Activated CD4-positive, alpha-beta memory T cell treated with anti-CD3 and anti-CD28 coated beads for 36 hours (primary cell): ENCODE results near the gene LSM2. TPM values are rescaled to one million over a fixed set of nuclear protein-coding genes. Genes with fewer than 3 reads are reported as not detected.
"Not testable (repeated sequence)": the region's sequence is repeated elsewhere in the genome, so short reads cannot be mapped to it uniquely, and the experiment has no call there.

ENCODE experiments used
- CTCF ChIA-PET: fragments of 350-600 bp; sonication (Branson Sonifier 250); formaldehyde crosslinking; loops from one replicate; lab custom pipeline; 2021; ENCODE audit warnings: antibody characterized with exemption, inconsistent platforms; lab: Charles Lee
- POLR2A ChIA-PET: fragments of 350-600 bp; sonication (Branson Sonifier 250); formaldehyde crosslinking; loops from one replicate; lab custom pipeline; 2021; ENCODE audit warnings: antibody characterized with exemption; lab: Charles Lee
- DNase-seq: peaks from one replicate; pipeline ENCODE4 v3.0.0-alpha.2; 2020
- H3K27ac Mint-ChIP-seq: one replicate; pipeline ENCODE4 v1.8.0; 2021; ENCODE audit warnings: mixed read lengths
- H3K27me3 Mint-ChIP-seq: one replicate; pipeline ENCODE4 v1.8.0; 2021; ENCODE audit warnings: mixed read lengths
- H3K36me3 Mint-ChIP-seq: one replicate; pipeline ENCODE4 v1.8.0; 2021; ENCODE audit warnings: mixed read lengths
- H3K4me1 Mint-ChIP-seq: one replicate; pipeline ENCODE4 v1.8.0; 2021; ENCODE audit warnings: low read depth, mixed read lengths
- H3K4me3 Mint-ChIP-seq: one replicate; pipeline ENCODE4 v1.8.0; 2021; ENCODE audit warnings: mild to moderate bottlenecking, mixed read lengths
- H3K9me3 Mint-ChIP-seq: one replicate; pipeline ENCODE4 v1.8.0; 2021; ENCODE audit warnings: mixed read lengths
- intact Hi-C: fragments of 100-400 bp; cut with micrococcal nuclease; formaldehyde crosslinking; loops from one replicate; pipeline ENCODE4 v1.15.1; 2023
- total RNA-seq, 2 experiments: library from RNA; stranded (reverse); gene quantifications; one replicate each; pipeline ENCODE4 v1.2.3, GENCODE V29; 2021

Gene LSM2
- 100 to 1,000 TPM; 142 to 143 TPM for total RNA-seq

DNA sequence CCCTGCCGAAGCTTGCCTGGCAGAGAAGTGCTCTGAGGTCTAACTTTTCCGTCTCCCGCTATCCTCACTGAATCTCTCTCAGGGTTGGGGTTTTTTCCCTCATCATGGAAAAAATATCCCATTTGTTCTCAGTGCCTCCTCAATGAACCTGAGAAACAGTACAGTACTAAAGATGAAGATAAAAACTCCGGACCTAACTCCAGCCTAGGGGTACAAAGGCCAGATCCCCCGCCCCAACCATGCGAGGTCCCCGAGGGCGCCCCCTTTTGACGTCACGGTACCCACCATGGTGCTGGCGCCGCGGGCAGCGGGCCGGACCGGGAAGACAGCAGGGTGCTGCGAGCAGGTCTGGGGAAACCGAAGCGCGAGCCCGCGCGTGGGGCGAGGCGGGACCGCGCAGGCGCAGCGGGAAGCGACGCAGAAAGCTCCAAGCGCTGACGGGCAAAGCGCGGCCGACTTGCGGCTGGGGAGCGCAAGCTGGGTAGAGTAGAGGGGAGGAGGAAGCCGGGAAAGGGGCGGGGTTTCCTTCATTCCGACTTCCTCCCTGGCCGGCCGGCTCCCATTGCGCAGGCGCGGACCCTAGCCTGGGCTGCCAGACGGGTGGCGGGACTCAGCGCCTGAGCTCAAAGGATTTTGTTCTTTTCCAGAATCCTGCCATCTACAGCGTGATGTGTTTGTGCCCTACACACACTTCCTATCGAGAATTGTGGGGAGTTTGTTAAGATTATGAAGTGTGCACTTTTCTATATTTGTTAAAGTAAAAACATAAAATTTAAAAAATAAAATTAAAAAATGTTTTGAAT is at the start of gene LSM2:
LSM2 (minus strand) TSS at position 497 of the 803 bp plus-strand sequence; CDS start at position 288, 209 bp downstream.
- intact Hi-C loops: loop anchor here (1.0 to 2.0 kb wide), 2 partner anchors 10 to 16 kb away; no protein-coding TSS in a partner anchor
- DNase-seq: peak; percentile 98
- CTCF ChIA-PET: interaction anchor here (0.6 to 2.5 kb wide), 22 partner anchors 8 to 256 kb away, joined by 3 to 30 read pairs (median 4); partner anchors contain the start of genes ABHD16A, HSPA1A, HSPA1B and HSPA1L

DNA sequence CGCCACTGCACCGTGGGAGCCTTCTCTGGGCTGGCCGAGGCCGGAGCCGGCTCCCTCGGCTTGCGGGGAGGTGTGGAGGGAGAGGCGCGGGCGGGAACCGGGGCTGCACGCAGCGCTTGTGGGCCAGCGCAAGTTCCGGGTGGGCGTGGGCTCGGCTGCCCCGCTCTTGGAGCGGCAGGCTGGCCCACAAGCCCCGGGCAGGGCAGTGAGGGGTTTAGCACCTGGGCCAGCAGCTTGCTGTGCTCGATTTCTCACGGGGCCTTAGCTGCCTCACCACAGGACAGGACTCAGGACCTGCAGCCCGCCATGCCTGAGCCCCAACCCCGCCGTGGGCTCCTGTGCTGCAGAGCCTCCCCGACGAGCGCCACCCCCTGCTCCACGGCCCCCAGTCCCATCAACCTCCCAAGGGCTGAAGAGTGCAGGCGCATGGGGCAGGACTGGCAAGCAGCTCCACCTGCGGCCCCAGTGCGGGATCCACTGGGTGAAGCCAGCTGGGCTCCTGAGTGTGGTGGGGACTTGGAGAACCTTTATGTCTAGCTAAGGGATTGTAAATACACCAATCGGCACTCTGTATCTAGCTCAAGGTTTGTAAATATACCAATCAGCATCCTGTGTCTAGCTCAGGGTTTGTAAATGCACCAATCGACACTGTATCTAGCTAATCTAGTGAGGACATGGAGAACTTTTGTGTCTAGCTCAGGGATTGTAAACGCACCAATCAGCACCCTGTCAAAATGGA is 45.4 kb upstream of the LSM2 start:
- H3K27ac Mint-ChIP-seq, DNase-seq, CTCF ChIA-PET, H3K9me3 Mint-ChIP-seq, POLR2A ChIA-PET, H3K4me3 Mint-ChIP-seq, H3K36me3 Mint-ChIP-seq, H3K4me1 Mint-ChIP-seq, intact Hi-C loops, H3K27me3 Mint-ChIP-seq: not testable (repeated sequence)

More for the DNA sequence above, at the start of gene LSM2:
- H3K27me3 Mint-ChIP-seq: no peaks in the 10 kb centered on the region
- POLR2A ChIA-PET: interaction anchor here (0.9 to 2.4 kb wide), 13 partner anchors 9 to 232 kb away, joined by 3 to 20 read pairs (median 5); partner anchors contain the start of genes ABHD16A, HSPA1A, HSPA1B and HSPA1L
- peaks cover 12% of the 10 kb centered on the region for H3K36me3 Mint-ChIP-seq
- peaks cover 30% of the 10 kb centered on the region for H3K4me1 Mint-ChIP-seq
- peak within 1 kb of the TSS; percentile 86 for H3K4me3 Mint-ChIP-seq
- peak within 1 kb of the TSS; percentile 87 for H3K27ac Mint-ChIP-seq
- H3K9me3 Mint-ChIP-seq: no peaks in the 10 kb centered on the region

- H3K27me3 Mint-ChIP-seq: no peaks in the 10 kb centered on the region
- H3K27ac Mint-ChIP-seq: no peak overlapping the region
- no peak overlapping the region for H3K4me3 Mint-ChIP-seq
- peaks cover 6% of the 10 kb centered on the region for H3K36me3 Mint-ChIP-seq
- CTCF ChIA-PET: no interaction called here
- H3K9me3 Mint-ChIP-seq: peaks cover 6% of the 10 kb centered on the region
- H3K4me1 Mint-ChIP-seq: no peaks in the 10 kb centered on the region
- intact Hi-C loops: no loop called here
- POLR2A ChIA-PET: no interaction called here
- DNase-seq: no peak
These were observed 44.7 kb upstream of the LSM2 start for GRCh38 chr6:31851485-31851832.

DNA sequence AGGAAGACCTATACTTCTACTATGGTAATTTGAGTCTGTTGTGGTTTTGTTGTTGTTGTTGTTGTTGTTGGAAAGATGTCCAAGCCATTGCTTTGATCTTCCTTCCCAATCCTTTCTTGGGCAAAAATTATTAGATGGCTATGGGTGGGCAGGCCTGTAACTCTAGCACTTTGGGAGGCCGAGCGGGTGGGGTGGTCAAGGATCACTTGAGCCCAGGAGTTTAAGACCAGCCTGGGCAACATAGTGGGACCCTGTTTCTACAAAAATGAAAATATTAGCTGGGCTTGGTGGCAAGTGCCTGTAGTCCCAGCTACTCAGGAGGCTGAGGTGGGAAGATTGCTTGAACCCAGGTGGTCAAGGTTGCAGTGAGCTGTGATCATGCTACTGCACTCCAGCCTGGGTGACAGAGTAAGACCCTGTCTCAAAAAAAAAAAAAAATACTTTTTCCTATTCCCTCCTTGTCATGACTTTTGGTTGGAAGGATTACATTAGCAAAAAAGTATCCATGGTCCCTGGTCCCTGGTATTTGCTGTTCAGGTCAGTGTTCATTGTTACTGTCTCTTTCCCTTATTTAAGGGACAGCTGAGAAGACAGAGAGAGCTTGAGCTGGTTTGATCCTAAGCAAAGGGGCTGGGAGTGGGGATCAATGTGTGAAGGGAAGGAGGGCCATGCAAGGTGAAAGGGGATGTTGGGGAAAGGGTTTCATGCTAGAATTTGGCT is 44.2 kb upstream of the LSM2 start:
- ChIA-PET CTCF (no interaction called here), POLR2A (interaction anchor here (0.7 kb wide), 1 partner anchor 93 kb away, joined by 3 read pairs; no protein-coding TSS in a partner anchor)
- Mint-ChIP-seq H3K9me3 (peaks cover 6% of the 10 kb centered on the region), H3K4me1 (no peaks in the 10 kb centered on the region), H3K36me3 (peaks cover 6% of the 10 kb centered on the region), H3K27me3 (no peaks in the 10 kb centered on the region), H3K27ac (no peak overlapping the region), H3K4me3 (no peak overlapping the region)
- intact Hi-C loops: no loop called here
- DNase-seq: no peak

DNA sequence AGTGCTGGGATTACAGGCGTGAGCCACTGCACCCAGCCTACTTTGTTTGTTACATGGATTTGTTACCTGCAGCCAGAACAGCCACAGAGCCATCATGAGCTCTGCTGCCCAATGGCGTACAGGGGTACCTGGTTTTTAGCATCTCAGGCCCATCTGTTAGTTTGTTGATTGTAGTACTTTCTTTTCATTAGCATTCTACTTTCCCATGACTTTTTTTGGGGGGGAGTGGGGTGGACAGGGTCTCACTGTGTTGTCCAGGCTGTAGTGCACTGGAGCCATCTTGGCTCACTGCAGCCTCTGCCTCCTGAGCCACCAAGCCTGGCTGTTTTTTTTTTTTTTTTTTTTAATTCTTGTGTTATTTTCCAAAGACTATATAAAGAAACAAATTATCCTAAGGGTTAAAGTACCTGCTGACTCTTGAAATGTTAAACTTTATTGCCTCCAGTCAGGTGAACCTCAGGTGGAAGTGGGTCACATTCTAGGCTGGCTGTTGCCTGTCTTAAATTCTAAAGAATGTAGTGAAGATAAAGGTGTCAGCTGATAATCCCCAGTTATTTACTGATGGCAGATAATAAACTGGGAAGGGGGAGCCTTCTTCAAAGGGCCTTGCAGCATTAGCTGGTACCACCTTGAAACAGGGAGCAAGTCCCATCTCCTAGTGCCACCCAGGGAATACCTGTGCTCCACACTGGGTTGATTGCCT is 40.7 kb upstream of the LSM2 start:
- ChIA-PET POLR2A (interaction anchor here (0.7 kb wide), 1 partner anchor 103 kb away, joined by 4 read pairs; no protein-coding TSS in a partner anchor), CTCF (no interaction called here)
- Mint-ChIP-seq H3K36me3 (peaks cover 2% of the 10 kb centered on the region), H3K9me3 (no peaks in the 10 kb centered on the region), H3K4me3 (no peak overlapping the region), H3K27ac (no peak overlapping the region), H3K27me3 (no peaks in the 10 kb centered on the region), H3K4me1 (no peaks in the 10 kb centered on the region)
- no peak for DNase-seq
- intact Hi-C loops: no loop called here

DNA sequence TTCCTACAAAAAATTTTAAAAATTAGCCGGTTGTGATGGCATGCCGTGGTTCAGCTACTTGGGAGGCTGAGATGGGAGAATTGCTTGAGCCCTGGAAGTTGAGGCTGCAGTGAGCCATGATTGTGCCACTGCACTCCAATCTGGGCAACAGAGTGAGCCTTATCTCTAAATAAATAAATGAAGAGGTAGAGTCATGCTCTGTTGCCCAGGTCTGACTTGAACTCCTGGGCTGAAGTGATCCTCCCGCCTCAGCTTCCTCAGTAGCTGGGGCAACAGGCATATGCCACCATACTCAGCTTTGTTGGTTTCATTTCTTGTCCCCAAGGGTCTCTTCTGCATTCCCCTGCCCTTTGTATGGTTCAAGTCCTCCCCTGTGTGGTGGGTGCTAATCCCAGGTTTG is 37.7 kb upstream of the LSM2 start:
- peaks cover 17% of the 10 kb centered on the region for H3K36me3 Mint-ChIP-seq
- ChIA-PET POLR2A (interaction anchor here (0.6 kb wide), 2 partner anchors 14 to 39 kb away, joined by 3 read pairs; no protein-coding TSS in a partner anchor), CTCF (interaction anchor here (0.7 kb wide), 1 partner anchor 11 kb away, joined by 3 read pairs; no protein-coding TSS in a partner anchor)
- H3K4me3 Mint-ChIP-seq: no peak overlapping the region
- no peaks in the 10 kb centered on the region for H3K4me1 Mint-ChIP-seq
- H3K9me3 Mint-ChIP-seq: no peaks in the 10 kb centered on the region
- no peaks in the 10 kb centered on the region for H3K27me3 Mint-ChIP-seq
- no peak for DNase-seq
- intact Hi-C loops: no loop called here
- H3K27ac Mint-ChIP-seq: no peak overlapping the region

- Mint-ChIP-seq H3K4me1 (peaks cover 16% of the 10 kb centered on the region), H3K27ac (no peak overlapping the region), H3K36me3 (peaks cover 42% of the 10 kb centered on the region), H3K4me3 (no peak overlapping the region), H3K9me3 (no peaks in the 10 kb centered on the region), H3K27me3 (no peaks in the 10 kb centered on the region)
- ChIA-PET POLR2A (no interaction called here), CTCF (no interaction called here)
- no peak for DNase-seq
- intact Hi-C loops: no loop called here
These were observed 35.3 kb upstream of the LSM2 start for GRCh38 chr6:31842053-31842452.

DNA sequence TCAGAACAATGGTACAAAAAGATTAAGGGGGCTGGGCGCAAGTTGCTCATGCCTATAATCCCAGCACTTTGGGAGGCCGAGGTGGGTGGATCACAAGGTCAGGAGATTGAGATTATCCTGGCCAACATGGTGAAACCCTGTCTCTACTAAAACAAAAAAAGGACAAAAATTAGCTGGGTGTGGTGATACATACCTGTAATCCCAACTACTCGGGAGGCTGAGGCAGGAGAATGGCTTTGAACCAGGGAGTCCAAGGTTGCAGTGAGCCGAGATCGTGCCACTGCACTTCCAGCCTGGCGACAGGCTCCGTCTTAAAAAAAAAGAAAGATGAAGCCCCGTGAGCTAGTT is 33.0 kb upstream of the LSM2 start:
- Mint-ChIP-seq H3K4me1 (peaks cover 25% of the 10 kb centered on the region), H3K36me3 (peaks cover 61% of the 10 kb centered on the region)
- H3K4me3 Mint-ChIP-seq, DNase-seq, H3K9me3 Mint-ChIP-seq, H3K27ac Mint-ChIP-seq, intact Hi-C loops, H3K27me3 Mint-ChIP-seq: not testable (repeated sequence)
- POLR2A ChIA-PET: interaction anchor here (0.7 to 1.2 kb wide), 2 partner anchors 44 to 166 kb away, joined by 3 to 4 read pairs; partner anchors contain the start of gene VARS1
- CTCF ChIA-PET: interaction anchor here (1.6 to 2.3 kb wide), 2 partner anchors 110 to 112 kb away, joined by 4 to 8 read pairs; partner anchors contain the start of gene DDAH2

DNA sequence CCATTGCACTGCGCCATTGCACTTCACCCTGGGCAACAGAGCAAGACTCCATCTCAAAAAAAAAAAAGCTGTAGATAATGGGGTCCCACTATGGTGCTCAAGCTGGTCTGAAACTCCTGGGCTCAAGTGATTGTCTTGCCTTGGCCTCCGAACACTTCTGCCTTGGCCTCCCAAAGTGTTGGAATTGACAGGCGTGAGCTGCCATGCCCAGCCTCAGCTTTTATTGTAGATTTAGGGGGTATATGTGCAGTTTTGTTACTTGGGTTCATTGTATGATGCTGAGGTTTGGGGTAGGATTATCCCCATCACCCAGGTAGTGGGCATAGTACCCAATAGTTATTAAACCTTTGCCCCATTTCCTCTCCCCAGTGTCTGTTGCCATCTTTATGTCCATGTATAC is 32.2 kb upstream of the LSM2 start:
- Mint-ChIP-seq H3K4me3 (peak overlapping the region; percentile 45), H3K9me3 (no peaks in the 10 kb centered on the region), H3K4me1 (peaks cover 28% of the 10 kb centered on the region), H3K27me3 (no peaks in the 10 kb centered on the region), H3K27ac (peak overlapping the region; percentile 57), H3K36me3 (peaks cover 65% of the 10 kb centered on the region)
- no peak for DNase-seq
- ChIA-PET CTCF (interaction anchor here (0.8 to 2.3 kb wide), 5 partner anchors 9 to 113 kb away, joined by 3 to 8 read pairs (median 4); partner anchors contain the start of gene DDAH2), POLR2A (interaction anchor here (0.8 kb wide), 1 partner anchor 133 kb away, joined by 3 read pairs; the partner anchor contains the start of gene DXO)
- intact Hi-C loops: no loop called here

DNA sequence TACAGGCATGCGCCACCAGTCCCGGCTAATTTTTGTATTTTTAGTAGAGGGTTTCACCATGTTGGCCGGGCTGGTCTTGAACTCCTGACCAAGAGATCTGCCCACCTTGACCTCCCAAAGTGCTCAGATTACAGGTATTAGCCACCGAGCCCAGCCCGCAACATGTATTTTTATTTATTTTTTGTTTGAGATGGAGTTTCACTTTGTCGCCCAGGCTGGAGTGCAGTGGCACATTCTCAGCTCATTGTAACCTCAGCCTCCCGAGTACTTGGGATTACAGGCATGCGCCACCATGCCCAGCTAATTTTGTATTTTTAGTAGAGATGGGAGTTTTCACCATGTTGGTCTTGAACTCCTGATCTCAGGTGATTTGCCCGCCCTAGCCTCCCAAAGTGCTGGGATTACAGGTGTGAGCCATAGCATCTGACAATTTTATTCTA is 31.4 kb upstream of the LSM2 start:
- ChIA-PET POLR2A (interaction anchor here (0.6 to 1.6 kb wide), 2 partner anchors 24 to 50 kb away, joined by 3 to 6 read pairs; partner anchors contain the start of gene NEU1), CTCF (interaction anchor here (0.8 to 2.3 kb wide), 3 partner anchors 8 to 108 kb away, joined by 3 to 8 read pairs (median 4); partner anchors contain the start of gene DDAH2)
- H3K9me3 Mint-ChIP-seq, intact Hi-C loops, H3K27me3 Mint-ChIP-seq, DNase-seq: not testable (repeated sequence)
- Mint-ChIP-seq H3K36me3 (peaks cover 65% of the 10 kb centered on the region), H3K4me1 (peaks cover 30% of the 10 kb centered on the region), H3K27ac (peak overlapping the region; percentile 60), H3K4me3 (peak overlapping the region; percentile 97)
